CD4-positive, alpha-beta memory T cell (primary cell): ENCODE data around the gene FAF2. TPM values are rescaled to one million over a fixed set of nuclear protein-coding genes. Genes with fewer than 3 reads are reported as not detected.
A peak's percentile ranks its signal among the peaks of the same experiment; 100 is the strongest.
"Not testable (repeated sequence)": the region's sequence is repeated elsewhere in the genome, so short reads cannot be mapped to it uniquely, and the experiment has no call there.

ENCODE experiments used
- CTCF ChIA-PET: fragments of 350-600 bp; sonication (Branson Sonifier 250); formaldehyde crosslinking; loops from one replicate; lab custom pipeline; 2021; ENCODE audit warnings: inconsistent platforms; ENCODE audit not compliant: partially characterized antibody; lab: Charles Lee
- POLR2A ChIA-PET: fragments of 350-600 bp; sonication (Branson Sonifier 250); formaldehyde crosslinking; loops from one replicate; lab custom pipeline; 2021; ENCODE audit not compliant: partially characterized antibody; lab: Charles Lee
- DNase-seq, 5 donors: peaks; one replicate each; pipeline versions ENCODE4 v3.0.0 to v3.0.0-alpha.2; 2020 to 2022; ENCODE audit warnings: mixed read lengths in 1 of 5
- H3K27ac ChIP-seq: one replicate; pipeline ENCODE4 v1.7.0; 2013; ENCODE audit warnings: low read depth, low read length
- H3K27me3 ChIP-seq: 2 replicates; pipeline ENCODE4 v1.7.0; 2013; ENCODE audit warnings: mild to moderate bottlenecking, low read length, moderate library complexity; ENCODE audit not compliant: insufficient read depth
- H3K36me3 ChIP-seq: 2 replicates; pipeline ENCODE4 v1.7.0; 2013; ENCODE audit warnings: mild to moderate bottlenecking, low read length, moderate library complexity; ENCODE audit not compliant: insufficient read depth
- H3K4me1 ChIP-seq: 2 replicates; pipeline ENCODE4 v1.7.0; 2013; ENCODE audit warnings: mild to moderate bottlenecking, low read length, moderate library complexity; ENCODE audit not compliant: insufficient read depth
- H3K4me3 ChIP-seq, 2 donors: one replicate each; pipeline ENCODE4 v1.7.0; 2013; ENCODE audit warnings: low read length in 2 of 2, mild to moderate bottlenecking in 1 of 2
- H3K9me3 ChIP-seq, 2 donors: one replicate each; pipeline ENCODE4 v1.7.0; 2013; ENCODE audit warnings: low read length in 2 of 2, control low read depth in 1 of 2; ENCODE audit not compliant: control insufficient read depth in 1 of 2
- H3K27ac Mint-ChIP-seq, 7 donors: one replicate each; pipeline ENCODE4 v1.8.0; 2020 to 2021; ENCODE audit warnings: mixed read lengths in 7 of 7, mild to moderate bottlenecking in 6 of 7, inconsistent platforms in 3 of 7, moderate library complexity in 3 of 7
- H3K27me3 Mint-ChIP-seq, 2 donors: one replicate each; pipeline ENCODE4 v1.8.0; 2020 to 2021; ENCODE audit warnings: mixed read lengths in 2 of 2
- H3K36me3 Mint-ChIP-seq, 2 donors: one replicate each; pipeline ENCODE4 v1.8.0; 2020 to 2021; ENCODE audit warnings: mixed read lengths in 2 of 2, inconsistent platforms in 1 of 2, mild to moderate bottlenecking in 1 of 2
- H3K4me1 Mint-ChIP-seq, 4 donors: one replicate each; pipeline ENCODE4 v1.8.0; 2020 to 2021; ENCODE audit warnings: mixed read lengths in 4 of 4, mild to moderate bottlenecking in 1 of 4
- H3K4me3 Mint-ChIP-seq, 8 donors: one replicate each; pipeline ENCODE4 v1.8.0; 2020 to 2021; ENCODE audit warnings: mixed read lengths in 8 of 8, mild to moderate bottlenecking in 7 of 8, moderate library complexity in 6 of 8, inconsistent platforms in 3 of 8
- H3K9me3 Mint-ChIP-seq, 8 donors: one replicate each; pipeline ENCODE4 v1.8.0; 2020 to 2021; ENCODE audit warnings: mixed read lengths in 8 of 8, mild to moderate bottlenecking in 5 of 8, inconsistent platforms in 3 of 8, moderate library complexity in 1 of 8
- intact Hi-C: fragments of 100-400 bp; cut with micrococcal nuclease; formaldehyde crosslinking; loops from one replicate; pipeline ENCODE4 v1.15.1; 2023
- polyA plus RNA-seq, 2 donors: library from polyadenylated mRNA; unstranded; fragments of 300-500 nt; fragmentation: Illumina TruSeq; gene quantifications; one replicate each; pipeline ENCODE4 v1.2.3, GENCODE V29; 2021
- total RNA-seq, 2 experiments: library from RNA; stranded (reverse); gene quantifications; one replicate each; pipeline ENCODE4 v1.2.3, GENCODE V29; 2021

FAF2 gene
- total and polyA plus RNA-seq, 4 experiments from 2014 or later = 10.8 to 33.6 (median 25.4) TPM

DNA sequence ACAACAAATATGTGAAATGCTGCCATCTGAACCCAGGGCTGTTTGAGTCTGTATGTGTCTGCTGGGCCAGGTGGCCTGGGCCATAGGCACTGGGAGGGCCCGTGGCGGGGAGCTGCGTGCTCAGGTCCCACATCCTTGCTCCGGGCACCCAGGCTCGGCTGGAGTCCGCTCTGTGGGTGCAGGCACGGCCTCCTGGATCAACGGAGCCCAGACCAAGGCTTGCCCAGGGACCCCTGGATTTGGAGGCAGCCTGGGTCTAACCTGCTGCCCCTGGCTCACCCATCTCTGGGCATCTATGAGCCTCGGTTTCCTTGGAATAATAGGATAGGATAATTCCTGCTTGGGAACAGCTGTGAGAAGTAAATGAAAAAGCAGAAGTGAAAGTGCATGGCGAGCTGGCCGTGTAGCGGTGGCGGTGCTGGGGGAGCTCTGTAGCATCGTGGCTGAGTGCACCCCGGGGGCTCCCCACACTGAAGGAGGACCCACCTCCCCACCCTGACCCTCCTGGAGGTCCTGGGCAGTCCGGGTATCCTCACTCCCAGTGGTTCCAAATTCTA is 102.2 kb downstream of the FAF2 start:
- Mint-ChIP-seq H3K4me3 (peak overlapping the region in 7 of 8 donors; percentile 42 to 72 (median 65)), H3K4me1 (peaks cover 20 to 70% (median 51%) of the 10 kb centered on the region in 4 donors), H3K27ac (peak overlapping the region in 6 of 7 donors; percentile 48 to 88 (median 74)), H3K27me3 (no peaks in the 10 kb centered on the region), H3K9me3 (no peaks in the 10 kb centered on the region), H3K36me3 (no peaks in the 10 kb centered on the region)
- no peaks in the 10 kb centered on the region for H3K9me3 ChIP-seq
- no peak overlapping the region for H3K4me3 ChIP-seq
- CTCF ChIA-PET = interaction anchor here (2.8 kb wide), 1 partner anchor 23 kb away, joined by 14 read pairs; no protein-coding TSS in a partner anchor
- intact Hi-C loops = no loop called here
- DNase-seq = no peak
- H3K4me1 ChIP-seq = peaks cover 38% of the 10 kb centered on the region
- POLR2A ChIA-PET = interaction anchor here (0.6 to 20.1 kb wide), 2 partner anchors 20 to 121 kb away, joined by 3 to 533 read pairs; partner anchors contain the start of gene RNF44
- H3K27ac ChIP-seq = no peak overlapping the region
- no peaks in the 10 kb centered on the region for H3K36me3 ChIP-seq
- no peaks in the 10 kb centered on the region for H3K27me3 ChIP-seq

DNA sequence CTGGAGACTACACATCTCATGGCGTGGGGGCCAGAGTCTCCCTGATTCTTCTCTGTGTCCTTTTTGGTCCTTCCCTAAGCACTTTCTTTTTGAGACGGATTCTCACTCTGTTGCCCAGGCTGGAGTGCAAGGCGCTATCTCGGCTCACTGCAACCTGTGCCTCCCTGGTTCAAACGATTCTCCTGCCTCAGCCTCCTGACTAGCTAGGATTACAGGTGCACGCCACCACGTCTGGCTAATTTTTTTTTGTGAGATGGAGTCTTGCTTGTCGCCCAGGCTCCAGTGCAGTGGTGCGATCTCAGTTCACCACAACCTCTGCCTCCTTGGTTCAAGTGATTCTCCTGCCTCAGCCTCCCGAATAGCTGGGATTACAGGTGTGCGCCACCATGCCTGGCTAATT is 102.8 kb downstream of the FAF2 start:
- H3K27me3 Mint-ChIP-seq, H3K9me3 ChIP-seq, DNase-seq, H3K36me3 Mint-ChIP-seq, H3K27ac ChIP-seq, intact Hi-C loops, H3K36me3 ChIP-seq, H3K9me3 Mint-ChIP-seq, H3K4me3 ChIP-seq, H3K27me3 ChIP-seq: not testable (repeated sequence)
- Mint-ChIP-seq H3K4me1 (peaks cover 22 to 71% (median 52%) of the 10 kb centered on the region in 4 donors), H3K4me3 (peak overlapping the region in 7 of 8 donors; percentile 42 to 72 (median 65)), H3K27ac (peak overlapping the region in 6 of 7 donors; percentile 48 to 88 (median 74))
- H3K4me1 ChIP-seq = peaks cover 39% of the 10 kb centered on the region
- ChIA-PET CTCF (interaction anchor here (2.8 kb wide), 1 partner anchor 22 kb away, joined by 14 read pairs; no protein-coding TSS in a partner anchor), POLR2A (interaction anchor here (0.6 to 20.1 kb wide), 2 partner anchors 21 to 122 kb away, joined by 3 to 533 read pairs; partner anchors contain the start of gene RNF44)

DNA sequence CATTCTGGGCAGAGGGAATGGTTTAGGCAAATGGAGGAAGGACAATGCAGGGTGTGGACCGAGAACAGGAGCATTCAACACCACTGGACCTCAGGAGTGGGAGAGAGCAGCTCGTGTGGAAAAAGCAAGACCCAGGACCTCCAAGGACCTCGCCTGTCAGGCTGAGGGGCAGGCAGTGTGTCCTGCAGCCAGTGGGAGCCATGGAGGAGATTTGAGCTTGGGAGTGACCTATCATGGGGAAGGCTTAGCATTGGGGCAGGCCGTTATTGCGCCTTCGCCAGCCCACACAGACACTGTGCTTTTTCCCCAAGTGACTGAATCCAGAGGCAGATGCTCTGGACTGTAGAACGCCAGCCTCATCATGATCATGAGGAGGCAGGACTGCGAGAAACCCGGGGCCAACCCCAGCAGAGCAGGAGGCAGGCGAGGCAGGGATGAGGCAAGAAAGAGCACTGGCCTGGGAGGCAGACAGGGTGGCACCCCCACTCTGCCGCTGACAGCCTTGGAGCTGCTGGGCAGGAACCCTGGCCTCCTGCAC is 104.2 kb downstream of the FAF2 start:
- Mint-ChIP-seq H3K36me3 (no peaks in the 10 kb centered on the region), H3K27ac (peak overlapping the region in 5 of 7 donors; percentile 52 to 72 (median 56)), H3K27me3 (no peaks in the 10 kb centered on the region), H3K9me3 (no peaks in the 10 kb centered on the region), H3K4me1 (peaks cover 22 to 75% (median 54%) of the 10 kb centered on the region in 4 donors), H3K4me3 (peak overlapping the region in 1 of 8 donors; percentile 36)
- intact Hi-C loops = no loop called here
- H3K9me3 ChIP-seq = no peaks in the 10 kb centered on the region
- H3K27ac ChIP-seq = no peak overlapping the region
- H3K4me3 ChIP-seq = no peak overlapping the region
- no peaks in the 10 kb centered on the region for H3K27me3 ChIP-seq
- no peaks in the 10 kb centered on the region for H3K36me3 ChIP-seq
- POLR2A ChIA-PET = interaction anchor here (20.1 kb wide), 1 partner anchor 23 kb away, joined by 533 read pairs; the partner anchor contains the start of gene RNF44
- no peak for DNase-seq
- CTCF ChIA-PET = interaction anchor here (0.6 to 1.2 kb wide), 3 partner anchors 22 to 136 kb away, joined by 3 to 4 read pairs (median 3); no protein-coding TSS in a partner anchor
- peaks cover 47% of the 10 kb centered on the region for H3K4me1 ChIP-seq

DNA sequence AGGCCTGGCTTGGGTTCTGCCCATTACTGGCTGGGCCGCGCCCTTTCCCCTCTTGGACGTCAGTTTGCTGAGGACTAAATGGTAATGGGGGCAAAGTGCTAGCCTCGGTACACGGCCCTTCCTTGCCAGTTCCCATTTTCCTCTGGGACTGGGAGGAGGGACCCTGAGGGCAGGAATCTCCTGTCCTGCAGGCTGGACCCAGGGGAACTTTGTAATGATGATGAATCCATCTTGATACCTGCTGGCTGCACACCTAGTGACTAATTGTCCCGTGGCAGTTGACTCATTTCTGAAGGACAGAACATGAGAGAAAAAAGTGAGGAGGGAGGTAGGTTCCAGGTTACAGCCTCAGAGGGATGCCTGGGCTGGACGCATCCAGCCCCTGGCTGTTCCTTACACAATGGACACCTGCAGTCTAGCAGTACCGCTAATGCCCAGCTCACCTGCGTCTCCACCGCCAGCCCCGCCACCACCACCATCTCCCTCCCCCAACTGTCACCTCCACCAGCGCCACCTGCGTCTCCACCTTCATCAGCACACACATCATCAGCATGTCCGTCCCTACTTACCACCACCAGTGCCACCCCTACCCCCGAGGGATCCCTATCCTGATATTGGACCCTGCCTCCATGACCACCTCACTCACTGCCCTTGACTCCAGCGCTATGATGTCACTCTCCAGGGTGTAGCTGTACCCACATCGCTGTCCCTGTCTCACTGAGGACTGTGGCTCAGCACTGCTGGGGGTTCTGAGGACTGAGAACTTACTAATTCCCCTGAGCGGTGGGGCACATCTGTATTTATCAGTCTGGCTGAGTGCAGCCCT is 105.3 kb downstream of the FAF2 start:
- H3K4me1 Mint-ChIP-seq = peaks cover 17 to 69% (median 48%) of the 10 kb centered on the region in 4 donors
- CTCF ChIA-PET = interaction anchor here (1.3 kb wide), 1 partner anchor 11 kb away, joined by 5 read pairs; no protein-coding TSS in a partner anchor

DNA sequence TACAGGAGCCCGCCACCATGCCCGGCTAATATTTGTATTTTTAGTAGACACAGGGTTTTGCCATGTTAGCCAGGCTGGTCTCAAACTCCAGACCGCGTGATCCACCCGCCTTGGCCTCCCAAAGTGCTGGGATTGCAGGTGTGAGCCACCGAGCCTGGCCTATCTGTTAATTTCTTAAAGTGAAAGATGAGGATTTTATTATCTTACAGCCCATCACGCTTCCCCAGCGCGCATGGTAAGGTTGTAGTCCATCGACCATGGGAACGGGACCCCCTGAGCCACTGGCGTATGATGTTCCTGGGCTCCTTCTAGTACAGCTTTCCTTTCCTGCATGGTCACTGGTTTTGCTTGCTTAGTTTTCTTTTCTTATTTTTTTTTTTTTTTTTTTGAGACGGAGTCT is 109.7 kb downstream of the FAF2 start:
- no peak for DNase-seq
- Mint-ChIP-seq H3K9me3 (peaks cover 0 to 1% (median 0%) of the 10 kb centered on the region in 8 donors), H3K36me3 (peaks cover 0 to 3% of the 10 kb centered on the region in 2 donors), H3K4me1 (peaks cover 22 to 61% (median 39%) of the 10 kb centered on the region in 4 donors), H3K27ac (no peak overlapping the region), H3K4me3 (no peak overlapping the region), H3K27me3 (peaks cover 0 to 2% of the 10 kb centered on the region in 2 donors)
- Histone ChIP-seq H3K4me3 (no peak overlapping the region), H3K4me1 (peaks cover 40% of the 10 kb centered on the region), H3K9me3 (no peaks in the 10 kb centered on the region), H3K36me3 (no peaks in the 10 kb centered on the region), H3K27me3 (no peaks in the 10 kb centered on the region), H3K27ac (no peak overlapping the region)
- ChIA-PET POLR2A (interaction anchor here (0.7 to 2.4 kb wide), 3 partner anchors 14 to 110 kb away, joined by 3 to 7 read pairs (median 4); partner anchors contain the start of genes FAF2 and RNF44), CTCF (interaction anchor here (1.0 to 1.6 kb wide), 5 partner anchors 11 to 142 kb away, joined by 3 to 8 read pairs (median 3); no protein-coding TSS in a partner anchor)
- intact Hi-C loops = no loop called here

More for the DNA sequence above, 105.3 kb downstream of the FAF2 start:
- H3K4me3 Mint-ChIP-seq = peak overlapping the region in 1 of 8 donors; percentile 39
- no peaks in the 10 kb centered on the region for H3K27me3 ChIP-seq
- POLR2A ChIA-PET = interaction anchor here (0.7 to 20.1 kb wide), 6 partner anchors 11 to 164 kb away, joined by 3 to 533 read pairs (median 6); partner anchors contain the start of gene RNF44
- no peak overlapping the region for H3K27ac ChIP-seq
- H3K36me3 Mint-ChIP-seq = no peaks in the 10 kb centered on the region
- H3K27ac Mint-ChIP-seq = peak overlapping the region in 6 of 7 donors; percentile 2 to 66 (median 27)
- H3K9me3 ChIP-seq = no peaks in the 10 kb centered on the region
- peaks cover 38% of the 10 kb centered on the region for H3K4me1 ChIP-seq
- no peaks in the 10 kb centered on the region for H3K36me3 ChIP-seq
- DNase-seq = no peak
- H3K9me3 Mint-ChIP-seq = no peaks in the 10 kb centered on the region
- H3K4me3 ChIP-seq = no peak overlapping the region
- intact Hi-C loops = no loop called here
- H3K27me3 Mint-ChIP-seq = no peaks in the 10 kb centered on the region
